Limb (tissue), 2 donors: ENCODE measurements around the gene MBOAT2.
"Not testable (repeated sequence)": the region's sequence is repeated elsewhere in the genome, so short reads cannot be mapped to it uniquely, and the experiment has no call there.

ENCODE experiments used
- DNase-seq, 2 donors: peaks; one replicate each; pipeline ENCODE4 v3.0.0-alpha.2; 2016; ENCODE audit errors: extremely low spot score in 2 of 2

MBOAT2 gene

GRCh38 chr2:8993196-8993901, 10.1 kb downstream of the MBOAT2 start:
- no peak for DNase-seq

GRCh38 chr2:8992643-8993042, 10.8 kb downstream of the MBOAT2 start:
- no peak for DNase-seq

GRCh38 chr2:8989536-8990079, 13.9 kb downstream of the MBOAT2 start:
- no peak for DNase-seq

- no peak for DNase-seq
These were observed 16.1 kb downstream of the MBOAT2 start for GRCh38 chr2:8987410-8987809.

DNA sequence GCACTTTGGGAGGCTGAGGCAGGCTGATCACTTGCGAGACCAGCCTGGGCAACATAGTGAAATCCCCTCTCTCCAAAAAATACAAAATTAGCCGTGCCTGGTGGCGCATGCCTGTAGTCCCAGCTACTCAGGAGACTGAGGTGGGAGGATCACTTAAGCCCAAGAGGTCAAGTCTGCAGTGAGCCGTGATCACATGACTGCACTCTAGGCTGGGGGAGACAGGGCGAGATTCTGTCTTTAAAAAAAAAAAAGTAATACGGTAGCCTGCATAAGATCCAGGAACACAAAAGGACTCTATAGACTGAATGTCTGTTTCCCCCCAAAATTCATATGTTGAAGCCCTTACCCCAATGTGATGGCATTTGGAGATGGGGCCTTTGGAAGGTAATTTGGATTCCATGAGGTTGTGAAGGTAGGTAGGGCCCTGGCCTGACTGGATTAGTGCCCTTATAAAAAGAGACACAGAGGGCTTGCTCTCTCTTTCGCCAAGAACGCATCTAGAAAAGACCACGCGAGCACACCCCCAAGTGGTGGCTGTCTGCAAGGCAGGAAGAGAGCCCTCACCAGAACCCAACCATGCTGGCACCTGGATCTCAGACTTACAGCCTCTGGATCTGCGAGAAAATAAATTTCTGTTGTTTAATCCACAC, 17.0 kb downstream of the MBOAT2 start:
- no peak for DNase-seq

- DNase-seq = no peak
These were observed 17.7 kb downstream of the MBOAT2 start for GRCh38 chr2:8985561-8986326.

DNA sequence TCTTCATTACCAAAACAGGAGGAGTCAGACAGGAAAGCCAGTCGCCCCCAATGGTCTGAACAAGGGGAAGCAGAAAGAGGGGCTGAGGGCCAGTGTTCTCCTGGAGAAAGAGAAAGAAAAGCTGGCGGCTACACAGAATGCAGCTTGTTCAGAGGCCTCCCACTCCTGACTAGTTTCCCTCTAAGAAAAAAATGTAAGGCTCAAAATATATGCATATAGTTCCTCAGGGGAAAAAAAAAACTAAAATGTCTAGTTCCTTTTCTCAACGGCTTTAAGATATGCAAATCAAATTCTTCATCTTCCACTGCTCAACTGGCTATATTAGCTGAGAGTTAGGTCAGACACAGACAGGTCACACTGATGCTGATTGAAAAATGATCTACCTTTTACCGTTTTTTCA, 18.6 kb downstream of the MBOAT2 start:
- no peak for DNase-seq

DNA sequence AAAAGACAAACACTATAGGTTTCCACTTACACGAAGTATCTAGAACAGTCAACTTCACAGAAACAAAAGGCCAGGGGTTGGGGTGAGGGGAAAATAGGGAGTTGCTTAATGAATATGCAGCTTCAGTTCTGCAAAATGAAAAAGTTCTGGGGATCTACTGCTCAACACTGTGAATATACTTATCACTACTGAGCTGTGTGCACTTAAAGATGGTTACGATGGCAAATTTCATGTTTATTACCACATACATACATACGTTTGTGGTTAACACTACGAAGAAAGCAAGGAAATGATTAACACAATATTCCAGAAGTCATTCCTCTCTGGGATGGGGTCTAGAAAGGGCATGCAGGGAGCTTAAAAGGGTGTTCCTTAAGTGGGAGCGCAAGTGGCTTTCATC, 19.3 kb downstream of the MBOAT2 start:
- no peak for DNase-seq

- no peak for DNase-seq
These were observed 19.9 kb downstream of the MBOAT2 start for GRCh38 chr2:8983571-8983970.

DNA sequence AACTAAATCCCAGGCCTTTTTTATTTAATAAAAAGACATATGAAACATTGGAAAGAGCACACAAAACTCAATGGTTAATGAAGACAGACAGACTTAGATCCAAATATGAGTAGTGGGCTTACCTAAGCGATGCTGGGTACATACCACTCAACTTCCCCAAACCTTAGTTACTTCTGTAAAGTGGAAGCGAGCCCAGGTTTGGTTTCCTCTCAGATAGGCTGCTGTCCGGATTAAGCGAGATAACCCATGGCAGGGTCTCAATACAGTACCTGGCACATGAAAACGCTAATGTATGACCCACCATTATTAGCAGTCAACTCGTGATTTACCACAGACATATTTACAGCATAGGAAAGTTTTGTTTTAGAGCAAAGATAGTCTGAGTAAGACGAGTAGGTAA, 21.6 kb downstream of the MBOAT2 start:
- no peak for DNase-seq

GRCh38 chr2:8980096-8980495, 23.4 kb downstream of the MBOAT2 start:
- no peak for DNase-seq

DNA sequence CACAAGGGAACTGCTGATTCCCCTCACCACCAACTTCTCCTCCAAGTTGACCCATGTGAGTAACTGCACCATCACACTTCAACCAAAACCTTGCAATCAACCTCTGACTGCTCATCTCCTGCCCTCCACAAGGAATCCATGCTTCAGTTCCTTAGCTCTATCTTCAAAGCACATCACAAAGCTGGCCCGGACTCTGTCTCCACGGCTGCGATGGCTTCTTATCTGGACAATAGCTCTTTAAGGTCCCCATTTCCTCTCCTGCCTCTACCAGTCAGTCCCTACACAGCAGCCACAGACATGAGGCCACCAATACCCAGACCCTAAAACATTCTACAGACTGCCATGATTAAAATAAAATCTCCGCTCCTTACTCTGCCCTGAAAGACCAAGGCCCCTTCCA, 25.7 kb downstream of the MBOAT2 start:
- no peak for DNase-seq

- DNase-seq = no peak
These were observed 26.8 kb downstream of the MBOAT2 start for GRCh38 chr2:8976442-8977259.

DNA sequence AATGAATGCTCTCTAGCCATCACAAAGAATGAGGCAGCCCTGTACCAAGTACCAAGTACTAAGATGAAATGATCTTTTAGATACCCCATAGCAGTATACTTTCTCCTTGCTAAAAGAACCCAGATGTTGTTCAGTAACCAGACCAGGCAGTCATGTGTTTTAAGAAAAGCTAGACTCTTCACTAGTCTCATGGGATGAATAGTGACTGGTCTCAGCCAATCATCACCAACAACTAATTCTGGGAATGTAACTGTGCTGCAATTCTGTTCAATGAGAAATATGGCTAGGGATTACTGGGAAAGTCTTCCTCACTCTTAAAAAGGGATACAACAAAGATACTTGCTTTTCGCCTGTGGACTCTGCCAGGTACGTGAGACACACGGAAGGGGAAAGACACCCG, 29.5 kb downstream of the MBOAT2 start:
- no peak for DNase-seq

DNA sequence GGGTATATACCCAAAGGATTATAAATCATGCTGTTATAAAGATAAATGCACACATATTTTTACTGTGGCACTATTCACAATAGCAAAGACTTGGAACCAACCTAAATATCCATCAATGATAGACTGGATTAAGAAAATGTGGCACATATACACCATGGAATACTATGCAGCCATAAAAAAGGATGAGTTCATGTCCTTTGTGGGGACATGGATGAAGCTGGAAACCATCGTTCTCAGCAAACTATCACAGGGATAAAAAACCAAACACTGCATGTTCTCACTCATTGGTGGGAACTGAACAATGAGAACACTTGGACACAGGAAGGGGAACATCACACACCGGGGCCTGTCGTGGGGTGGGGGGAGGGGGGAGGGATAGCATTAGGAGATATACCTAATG, 30.5 kb downstream of the MBOAT2 start:
- DNase-seq = not testable (repeated sequence)

DNA sequence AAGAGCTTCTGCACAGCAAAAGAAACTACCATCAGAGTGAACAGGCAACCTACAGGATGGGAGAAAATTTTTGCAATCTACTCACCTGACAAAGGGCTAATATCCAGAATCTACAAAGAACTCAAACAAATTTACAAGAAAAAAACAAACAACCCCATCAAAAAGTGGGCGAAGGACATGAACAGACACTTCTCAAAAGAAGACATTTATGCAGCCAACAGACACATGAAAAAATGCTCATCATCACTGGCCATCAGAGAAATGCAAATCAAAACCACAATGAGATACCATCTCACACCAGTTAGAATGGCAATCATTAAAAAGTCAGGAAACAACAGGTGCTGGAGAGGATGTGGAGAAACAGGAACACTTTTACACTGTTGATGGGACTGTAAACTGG, 30.9 kb downstream of the MBOAT2 start:
- DNase-seq = not testable (repeated sequence)

GRCh38 chr2:8969348-8969747, 34.1 kb downstream of the MBOAT2 start:
- not testable (repeated sequence) for DNase-seq

- DNase-seq = no peak
These were observed 37.2 kb downstream of the MBOAT2 start for GRCh38 chr2:8966123-8966908.

DNA sequence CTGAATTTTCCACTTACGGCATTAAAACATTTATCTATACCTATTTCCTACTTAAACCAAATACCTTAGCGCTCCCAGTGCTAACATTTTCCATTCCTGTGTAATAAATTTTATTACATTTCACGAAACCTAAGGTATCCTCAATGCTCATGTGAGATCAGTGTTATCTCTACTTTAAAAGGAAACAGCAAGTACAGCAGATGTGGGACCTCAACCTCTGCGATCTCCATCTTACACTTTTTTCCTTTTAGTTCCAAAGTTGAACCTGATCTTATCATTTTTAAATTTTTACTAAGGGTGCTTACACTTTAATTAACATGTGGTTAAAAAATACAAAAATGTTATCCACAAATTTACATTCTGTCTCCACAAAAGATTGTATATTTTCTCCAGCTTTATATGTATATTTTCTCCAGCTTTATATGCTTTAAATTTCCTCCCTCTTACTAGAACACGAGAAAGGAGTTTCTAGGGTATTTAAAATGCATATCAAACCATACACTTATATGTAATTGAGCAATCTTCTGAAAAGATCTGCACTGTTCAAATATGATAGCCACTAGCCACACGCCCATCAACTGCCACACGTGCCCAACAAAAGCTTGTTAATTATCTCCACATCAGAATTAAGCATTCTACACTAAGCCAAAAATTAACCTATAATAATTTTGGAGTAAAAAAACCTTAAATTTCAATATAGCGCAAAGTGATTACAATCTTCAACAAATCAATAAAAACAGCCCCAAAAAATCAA, 38.1 kb downstream of the MBOAT2 start:
- DNase-seq = no peak

DNA sequence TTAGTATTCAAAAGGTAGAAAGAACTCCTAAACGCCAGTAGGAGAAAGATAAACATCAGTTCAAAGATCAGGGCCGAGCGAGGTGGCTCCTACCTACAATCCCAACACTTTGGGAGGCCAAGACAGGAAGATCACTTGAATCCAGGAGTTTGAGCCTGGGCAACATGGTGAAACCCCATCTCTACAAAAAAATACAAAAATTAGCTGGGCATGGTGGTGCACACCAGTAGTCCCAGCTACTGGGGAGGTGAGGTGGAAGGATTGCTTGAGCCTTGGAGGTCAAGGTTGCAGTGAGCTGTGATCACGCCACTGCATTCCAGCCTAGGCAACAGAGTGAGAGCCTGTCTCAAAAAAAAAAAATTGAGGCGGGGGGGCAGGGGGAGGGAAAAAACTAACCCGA, 40.6 kb downstream of the MBOAT2 start:
- DNase-seq = no peak
